ENCODE data around the gene GARIN5B.

GARIN5B gene

DNA sequence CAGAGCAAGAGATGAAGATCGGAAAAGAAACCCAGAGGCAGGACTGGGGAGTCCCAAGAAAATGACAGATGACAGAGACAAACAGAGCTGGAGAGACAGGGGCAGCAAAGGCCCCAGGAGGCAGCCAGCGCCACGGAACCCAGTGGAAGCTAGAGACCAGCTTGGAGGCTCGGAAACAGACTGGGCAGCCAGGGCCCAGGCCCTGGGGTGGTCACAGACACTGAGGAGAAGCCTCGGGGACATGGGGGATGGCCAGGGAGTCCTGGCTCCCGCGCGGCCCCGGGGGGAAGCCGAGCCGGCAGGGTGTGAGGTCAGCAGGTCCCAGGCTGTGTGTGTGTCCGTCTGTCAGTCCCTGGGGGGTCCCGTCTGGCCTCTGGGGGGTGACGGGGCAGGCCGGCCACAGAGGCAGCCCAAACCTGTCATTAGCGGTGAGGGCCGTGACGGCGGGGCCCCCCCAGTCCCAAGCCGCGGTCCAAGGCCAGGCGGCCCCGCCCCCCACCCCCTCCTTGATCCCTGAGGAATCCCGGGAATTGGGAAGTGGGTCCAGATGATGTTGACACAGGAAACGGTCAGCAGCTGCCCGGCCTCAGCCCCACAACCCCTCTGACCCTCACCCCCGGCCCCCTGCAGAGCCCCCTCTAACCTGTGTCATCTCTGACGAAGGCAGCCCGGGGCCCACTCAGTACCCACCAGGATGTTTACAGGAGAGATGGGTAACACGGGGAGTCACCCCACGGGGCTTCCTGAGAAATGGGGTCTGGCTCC lies 11.1 kb upstream of the GARIN5B start:
- intact Hi-C loops (cut with DNase I): no loop called here
- DNase-seq: no peak

DNA sequence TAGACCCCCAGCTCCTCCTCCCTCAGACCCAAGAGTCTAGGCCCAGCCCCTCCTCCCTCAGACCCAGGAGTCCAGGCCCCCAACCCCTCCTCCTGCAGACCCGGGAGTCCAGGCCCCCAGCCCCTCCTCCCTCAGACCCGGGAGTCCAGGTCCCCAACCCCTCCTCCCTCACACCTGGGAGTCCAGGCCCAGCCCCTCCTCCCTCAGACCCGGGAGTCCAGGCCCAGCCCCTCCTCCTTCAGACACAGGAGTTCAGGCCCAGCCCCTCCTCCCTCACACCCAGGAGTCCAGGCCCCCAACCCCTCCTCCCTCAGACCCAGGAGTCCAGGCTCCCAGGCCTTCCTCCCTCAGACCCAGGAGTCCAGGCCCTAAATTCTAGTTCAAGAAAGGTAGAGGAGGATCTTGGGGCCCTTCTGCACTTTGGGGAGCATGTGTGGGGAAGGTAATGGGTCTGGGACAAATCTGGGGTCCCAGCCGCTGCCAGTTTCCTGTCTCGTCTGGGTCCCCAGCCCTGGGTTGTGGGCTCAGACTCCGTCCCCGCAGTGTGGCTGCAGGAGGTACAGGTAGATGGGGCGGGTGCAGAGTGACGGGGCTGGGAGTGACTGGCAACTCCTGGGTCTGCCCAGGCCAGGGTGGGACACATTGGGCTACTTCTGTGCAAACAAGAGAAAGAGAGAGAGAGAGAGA lies 10.4 kb upstream of the GARIN5B start:
- intact Hi-C loops (cut with DNase I): no loop called here
- no peak for DNase-seq

DNA sequence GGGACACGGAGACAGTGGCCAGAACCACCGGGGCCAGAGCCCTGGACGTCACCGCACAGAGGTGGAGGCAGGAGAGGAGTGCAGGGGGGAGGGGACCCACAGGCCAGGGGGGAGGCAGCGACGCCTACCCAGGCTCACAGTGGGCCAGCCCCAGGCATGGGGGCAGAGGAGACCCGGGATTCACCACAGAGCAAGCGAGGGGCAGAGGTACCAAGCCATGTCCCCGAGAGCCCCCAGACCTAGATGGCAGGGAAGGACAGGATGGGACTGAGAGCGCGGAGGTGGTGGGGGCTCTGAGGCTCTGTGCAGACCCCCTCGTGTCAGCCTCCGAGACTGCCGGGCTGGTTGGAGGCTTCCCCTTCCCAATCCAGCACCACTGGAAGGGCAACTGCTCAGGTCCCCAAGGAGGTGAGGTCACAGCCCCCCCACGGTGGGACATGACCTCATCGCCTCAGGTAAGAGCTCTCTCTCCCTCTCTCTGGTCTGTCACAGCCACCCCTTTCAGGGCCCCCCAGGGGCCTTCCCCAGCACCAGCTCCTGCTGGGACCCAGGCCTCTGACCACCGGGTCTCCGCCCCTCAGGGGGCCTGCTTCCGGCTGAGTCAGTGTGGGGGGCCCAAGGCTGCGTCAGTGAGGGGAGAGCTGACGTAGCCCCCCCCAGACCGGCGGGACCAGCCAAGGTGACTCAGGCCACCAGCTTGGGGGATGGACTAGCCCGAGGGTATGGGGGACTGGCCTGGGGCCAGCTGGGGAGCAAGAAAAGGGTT lies 9.4 kb upstream of the GARIN5B start:
- DNase-seq: no peak
- intact Hi-C loops (cut with DNase I): no loop called here

DNA sequence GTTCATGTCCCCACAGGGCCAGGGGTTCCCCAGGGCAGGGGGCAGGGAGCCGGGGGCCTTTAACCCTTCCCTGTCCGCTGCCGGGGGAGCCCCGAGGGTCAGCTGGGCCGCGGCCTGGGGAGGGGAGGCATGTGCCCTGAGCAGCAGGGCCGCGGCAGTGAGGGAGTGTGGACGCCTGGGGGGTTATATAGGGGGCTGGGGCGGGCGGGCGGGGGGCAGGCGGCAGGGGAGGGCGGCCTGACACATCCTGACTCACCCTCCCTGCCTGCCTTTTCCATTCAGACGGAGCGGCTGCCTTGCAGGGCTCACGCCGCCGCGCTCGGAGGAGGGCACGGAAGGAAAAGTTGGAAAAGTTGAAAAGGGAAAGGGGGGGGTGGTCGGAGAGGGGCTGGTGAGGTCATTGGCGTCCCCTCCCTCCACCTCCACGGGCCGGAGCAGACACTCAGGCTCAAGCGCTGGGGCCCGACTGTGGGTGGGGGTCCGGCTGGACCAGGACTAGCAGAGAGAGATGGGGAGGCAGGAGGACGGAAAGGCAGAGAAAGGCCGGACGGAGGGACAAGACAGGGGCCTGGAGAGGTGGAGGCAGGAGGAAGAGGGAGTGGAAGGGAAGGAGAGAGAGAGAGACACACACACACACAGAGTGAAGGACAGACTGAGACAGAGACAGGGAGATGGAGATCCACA lies 7.4 kb upstream of the GARIN5B start, which contains the start of gene IL11:
IL11 (minus strand) TSS at position 159 of the 684 bp plus-strand sequence; CDS start at position 6, 153 bp downstream.
- no peak for DNase-seq
- intact Hi-C loops (cut with DNase I): no loop called here

DNA sequence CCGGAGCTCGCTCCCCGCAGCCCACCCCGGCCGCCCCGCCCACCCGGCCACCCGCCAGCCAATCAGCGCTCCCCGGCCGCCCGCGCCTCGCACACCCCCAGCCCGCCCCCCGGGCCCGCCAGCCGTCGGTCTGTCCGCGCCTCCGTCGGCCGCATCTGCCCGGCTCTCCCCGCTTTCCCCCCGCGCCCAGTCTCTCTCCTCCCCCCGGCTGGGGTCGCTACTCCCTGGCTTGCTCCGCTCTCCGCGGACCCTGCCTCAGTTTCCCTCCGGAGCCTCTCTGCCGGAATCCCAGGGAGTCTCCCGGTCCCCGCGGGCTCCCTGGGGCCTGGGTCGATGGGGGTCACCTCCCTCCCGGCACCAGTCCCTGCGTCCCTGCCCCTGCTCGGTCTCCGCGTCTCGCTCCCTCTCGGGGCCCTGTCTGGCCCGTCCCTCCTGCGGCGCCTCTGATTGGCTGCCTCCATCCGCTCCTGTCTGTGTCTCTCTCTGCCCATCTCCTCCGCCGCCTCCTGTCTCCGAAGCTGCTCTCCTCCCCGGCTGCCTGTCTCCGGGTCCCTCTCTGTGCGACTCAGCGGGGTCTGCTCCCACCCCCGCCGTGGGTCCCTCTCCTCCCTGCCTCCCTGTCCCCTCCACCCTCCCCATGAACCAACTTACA lies 6.7 kb upstream of the GARIN5B start:
- DNase-seq: no peak
- intact Hi-C loops (cut with DNase I): no loop called here

DNA sequence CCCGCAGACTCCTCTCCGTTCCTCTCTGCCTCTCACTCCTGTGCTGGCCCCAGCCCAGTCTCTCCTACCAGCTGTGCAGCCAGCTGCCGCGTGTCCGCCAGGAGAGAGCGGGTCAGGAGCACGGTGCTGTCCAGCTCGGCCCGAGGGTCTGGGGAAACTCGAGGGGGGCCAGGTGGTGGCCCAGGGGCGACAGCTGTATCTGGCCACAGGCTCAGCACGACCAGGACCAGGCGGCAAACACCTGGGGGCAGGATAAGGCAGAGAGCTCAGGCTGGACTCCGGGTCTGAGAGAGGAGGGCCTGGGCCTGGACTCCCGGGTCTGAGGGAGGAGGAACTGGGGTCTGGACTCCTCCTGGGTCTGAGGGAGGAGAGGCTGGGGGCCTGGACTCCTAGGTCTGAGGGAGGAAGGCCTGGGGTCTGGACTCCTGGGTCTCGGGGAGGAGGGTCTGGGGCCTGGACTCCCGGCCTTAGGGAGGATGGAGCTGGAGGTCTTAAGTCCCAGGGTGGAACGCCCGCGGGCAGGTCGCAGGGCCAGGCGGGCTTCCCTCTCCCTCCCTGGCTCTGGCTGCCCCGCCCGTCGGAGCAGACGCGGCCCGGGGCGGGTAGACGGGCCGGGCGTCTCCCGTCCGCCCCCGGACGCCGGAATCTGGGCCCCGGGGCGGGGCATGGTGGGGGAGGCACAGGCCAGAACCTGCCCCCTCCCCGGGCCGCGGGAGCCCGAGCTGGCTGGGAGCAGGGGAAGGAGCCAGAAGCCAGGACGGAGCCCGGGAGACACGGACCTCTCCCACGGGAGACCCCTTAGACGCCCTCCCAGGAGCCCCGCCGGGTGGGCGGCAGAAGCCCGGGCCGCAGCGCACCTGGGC lies 5.9 kb upstream of the GARIN5B start:
- intact Hi-C loops (cut with DNase I): no loop called here
- DNase-seq: no peak

DNA sequence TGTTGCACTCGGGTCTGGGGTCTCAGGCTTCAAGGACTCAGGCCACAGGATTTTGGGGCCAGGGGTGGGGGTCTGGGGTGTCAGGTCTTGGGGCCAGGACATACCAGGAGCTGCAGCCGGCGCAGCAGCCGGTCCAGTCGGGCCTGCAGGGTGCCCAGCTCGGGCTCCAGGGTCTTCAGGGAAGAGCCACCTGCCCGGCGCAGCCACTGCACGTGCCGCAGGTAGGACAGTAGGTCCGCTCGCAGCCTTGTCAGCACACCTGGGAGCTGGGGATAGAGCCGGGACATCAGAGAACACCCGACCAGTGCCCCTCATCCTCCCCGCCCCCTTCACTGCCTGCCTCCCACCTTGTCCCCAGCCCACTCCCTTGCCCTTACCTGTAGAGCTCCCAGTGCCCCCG lies 5.0 kb upstream of the GARIN5B start:
- DNase-seq: no peak
- intact Hi-C loops (cut with DNase I): no loop called here

DNA sequence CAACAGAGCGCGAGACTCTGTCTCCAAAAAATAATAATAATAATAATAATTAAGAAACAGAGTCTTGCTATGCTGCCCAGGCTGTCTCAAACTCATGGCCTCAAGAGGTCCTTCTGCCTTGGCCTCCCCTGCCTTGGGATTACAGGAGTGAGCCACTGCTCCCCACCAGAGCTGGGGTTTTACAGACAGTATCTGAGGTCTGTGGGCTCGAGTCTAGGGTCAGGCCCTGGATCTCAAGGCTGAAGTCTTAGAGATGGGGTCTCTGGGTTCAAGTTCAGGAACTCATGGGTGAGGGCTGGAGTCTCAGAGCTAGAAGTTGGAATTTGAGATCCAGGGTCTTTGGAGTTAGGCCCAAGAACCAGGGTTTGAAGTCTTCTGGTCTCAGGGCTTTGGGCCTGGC lies 3.7 kb upstream of the GARIN5B start:
- DNase-seq: no peak
- intact Hi-C loops (cut with DNase I): no loop called here

DNA sequence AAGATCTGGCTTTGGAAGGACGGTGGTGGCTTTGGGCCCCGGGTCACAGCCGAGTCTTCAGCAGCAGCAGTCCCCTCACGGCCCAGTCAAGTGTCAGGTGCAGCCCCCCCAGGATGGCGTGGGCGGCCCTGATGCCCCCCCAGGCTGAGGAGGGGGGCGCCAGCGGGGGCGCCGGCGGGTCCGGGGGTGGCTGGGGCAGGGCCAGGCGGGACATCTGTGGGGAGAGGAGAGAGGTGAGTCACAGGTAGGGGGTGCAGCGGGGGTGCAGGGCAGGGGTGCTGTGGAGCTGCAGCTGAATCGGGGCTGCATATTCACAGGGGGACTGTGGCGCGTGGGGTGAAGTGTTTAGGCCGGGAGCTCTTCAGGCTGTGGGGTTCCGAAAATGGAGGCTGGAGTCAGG lies 2.9 kb upstream of the GARIN5B start:
- no peak for DNase-seq
- intact Hi-C loops (cut with DNase I): no loop called here

DNA sequence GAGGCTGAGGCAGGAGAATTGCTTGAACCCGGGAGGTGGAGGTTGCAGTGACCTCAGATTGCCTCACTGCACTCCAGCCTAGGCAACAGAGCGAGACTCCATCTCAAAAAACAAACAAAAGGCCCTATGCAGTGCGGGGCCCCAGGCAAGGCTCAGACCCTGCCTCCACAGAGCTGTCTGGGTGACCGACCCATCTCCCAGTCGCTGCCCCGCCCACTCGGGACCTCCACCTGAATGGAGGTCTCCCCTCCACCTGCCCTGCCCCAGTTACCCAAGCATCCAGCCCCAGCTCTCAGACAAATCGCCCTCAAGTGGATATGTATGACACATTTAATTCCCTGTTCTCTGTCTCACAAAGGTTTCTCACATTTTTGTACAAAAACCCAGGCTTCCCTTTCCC lies 2.2 kb upstream of the GARIN5B start:
- intact Hi-C loops (cut with DNase I): no loop called here
- no peak for DNase-seq

DNA sequence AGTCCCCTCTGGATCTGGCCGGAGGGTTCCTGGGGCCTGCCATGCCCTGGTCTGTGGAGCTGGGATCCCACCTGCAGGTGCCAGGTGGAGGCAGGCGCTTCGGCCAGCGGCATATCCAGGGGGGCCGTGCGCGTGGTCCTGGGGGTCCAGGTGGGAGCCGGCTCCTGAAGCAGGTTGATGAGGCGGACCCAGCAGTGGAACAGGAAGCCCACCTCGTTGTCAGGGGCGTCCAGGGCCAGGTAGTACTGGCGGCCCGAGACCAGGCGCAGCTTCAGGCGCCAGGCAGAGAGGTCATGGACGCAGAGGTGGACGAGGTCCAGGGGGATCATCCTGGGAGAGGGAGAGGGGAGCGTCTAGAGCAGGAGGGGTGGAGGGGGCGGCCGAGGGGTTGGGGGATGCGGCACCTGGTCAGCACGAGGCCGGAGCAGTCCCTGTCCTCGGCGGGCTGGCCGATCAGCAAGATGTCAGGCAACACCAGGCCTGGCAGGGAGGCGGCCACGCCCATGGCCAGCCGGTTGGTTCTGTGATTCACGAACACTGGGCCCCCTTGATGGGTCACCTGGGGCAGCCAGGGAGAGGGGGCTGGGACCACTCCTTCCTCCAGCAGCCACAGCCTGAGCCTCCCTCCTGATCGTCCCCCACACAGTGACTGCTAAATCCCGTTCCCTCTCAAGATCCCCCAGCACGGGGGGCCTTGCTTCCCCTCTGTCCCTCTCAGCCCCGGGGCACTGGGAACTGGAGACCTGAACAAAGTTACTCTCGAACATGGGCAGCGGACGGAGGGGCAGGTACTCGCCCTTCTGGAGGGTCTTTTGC lies 678 bp downstream of the GARIN5B start:
- no peak for DNase-seq
- intact Hi-C loops (cut with DNase I): no loop called here

DNA sequence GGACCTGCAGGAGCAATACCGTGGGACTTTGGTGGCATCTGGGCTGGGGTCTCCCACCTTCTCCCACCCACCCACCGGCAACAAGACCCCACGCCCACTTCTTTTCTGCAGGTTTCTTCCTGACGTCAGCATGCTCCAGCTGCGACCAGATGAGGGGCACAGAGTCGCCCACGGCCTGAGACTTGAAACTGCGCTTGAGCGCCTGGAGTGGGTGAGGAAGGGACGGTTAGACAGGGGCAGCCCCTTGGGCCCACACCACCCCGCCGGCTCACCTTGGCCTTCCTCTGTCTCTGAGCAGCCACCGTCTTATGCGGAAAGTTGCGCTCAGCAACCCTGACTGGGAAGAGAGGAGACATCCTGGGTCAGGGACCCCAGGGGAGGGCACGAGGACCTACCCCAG lies 2.2 kb downstream of the GARIN5B start:
- intact Hi-C loops (cut with DNase I): no loop called here
- no peak for DNase-seq

DNA sequence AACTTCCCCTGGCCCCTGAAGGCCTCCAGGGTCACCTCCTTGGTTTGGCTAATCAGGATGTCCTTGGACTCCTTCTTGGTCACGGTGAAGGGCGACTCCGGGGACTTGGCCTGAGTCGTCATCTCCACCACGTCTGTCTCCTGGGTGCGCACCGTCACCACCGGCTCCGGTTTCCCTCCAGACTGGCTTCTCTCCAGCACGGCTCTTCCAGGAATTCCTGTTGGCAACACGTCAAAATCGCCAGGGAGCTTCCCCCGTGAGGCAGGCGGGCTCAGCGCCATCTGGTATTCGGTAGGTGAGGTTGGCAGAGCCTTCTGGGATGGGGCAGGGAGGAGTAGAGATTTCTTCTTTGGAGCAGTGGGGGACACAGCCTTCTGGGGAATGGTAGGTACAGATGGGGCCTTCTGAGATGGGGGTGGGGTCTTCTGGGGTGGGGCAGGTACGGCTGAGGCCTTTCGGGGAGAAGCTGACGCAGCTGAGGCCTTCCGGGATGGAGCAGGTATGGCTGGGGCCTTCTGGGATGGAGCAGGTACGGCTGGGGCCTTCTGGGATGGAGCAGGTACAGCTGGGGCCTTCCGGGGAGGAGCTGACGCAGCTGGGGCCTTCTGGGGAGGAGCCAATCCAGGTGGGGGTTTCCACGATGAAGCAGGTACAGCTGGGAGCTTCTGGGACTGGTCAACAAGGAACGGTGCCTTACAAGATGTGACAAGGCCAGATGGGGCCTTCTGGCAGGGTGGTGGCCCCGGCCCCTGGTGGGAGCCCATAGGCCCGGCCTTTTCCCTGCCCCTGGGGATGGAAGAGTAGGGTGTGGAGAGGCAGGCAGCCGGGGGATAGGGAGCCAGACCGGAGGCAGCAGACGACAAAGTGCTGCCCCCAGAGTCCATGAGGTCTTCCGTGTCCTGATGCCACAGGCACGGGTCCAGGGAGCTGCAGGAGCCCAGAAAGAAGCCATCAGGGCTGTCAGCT lies 3.8 kb downstream of the GARIN5B start:
- intact Hi-C loops (cut with DNase I): no loop called here

DNA sequence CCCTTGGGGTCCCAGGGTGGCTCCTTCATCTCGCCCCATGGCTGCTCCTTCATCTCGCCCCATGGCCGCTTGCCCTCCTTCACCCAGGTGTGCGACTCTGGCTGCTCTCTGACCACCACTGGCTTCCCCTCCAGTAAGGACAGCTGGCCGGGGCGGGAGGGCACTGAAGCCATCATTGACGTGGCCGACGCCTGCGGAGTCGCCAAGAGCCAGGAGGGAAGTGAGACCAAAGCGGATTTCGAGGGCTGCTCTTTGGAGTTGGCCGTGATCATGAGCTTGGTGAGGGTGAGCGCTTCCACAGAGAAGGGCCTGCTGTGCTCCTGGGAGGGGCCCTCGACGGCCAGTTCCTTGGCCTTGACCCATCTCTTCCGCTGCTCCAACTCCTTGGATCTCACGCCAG lies 4.6 kb downstream of the GARIN5B start:
- DNase-seq: no peak
- intact Hi-C loops (cut with DNase I): no loop called here

More for the DNA sequence above, 3.8 kb downstream of the GARIN5B start:
- DNase-seq: no peak

DNA sequence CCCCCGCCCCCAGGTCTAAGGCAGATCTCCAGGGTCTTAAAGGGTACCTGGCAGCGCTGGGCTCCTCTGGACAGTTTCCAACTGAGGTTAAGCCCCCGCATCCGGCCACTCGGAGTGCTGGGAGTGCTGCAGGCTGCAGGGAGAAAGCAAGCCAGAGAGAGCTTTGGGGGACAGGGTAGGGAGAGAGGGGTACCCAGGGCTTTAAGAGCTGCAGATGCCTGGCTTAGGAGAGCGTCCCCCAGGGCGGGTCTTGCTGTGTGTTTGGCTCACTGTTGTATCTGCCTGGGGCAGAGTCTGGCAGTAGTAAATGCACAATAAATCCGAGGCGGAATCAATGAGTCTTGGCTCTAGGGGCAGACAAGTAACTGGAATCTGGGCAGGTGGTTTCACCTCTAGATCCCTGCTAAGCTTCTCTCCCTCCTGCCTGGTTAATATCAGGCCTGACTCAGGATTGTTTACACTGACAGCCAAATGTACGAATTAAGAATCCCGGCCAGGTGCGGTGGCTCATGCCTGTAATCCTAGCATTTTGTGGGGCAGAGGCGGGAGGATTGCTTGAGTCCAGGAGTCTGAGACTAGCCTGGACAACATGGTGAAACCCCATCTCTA lies 7.7 kb downstream of the GARIN5B start:
- DNase-seq: no peak
- intact Hi-C loops (cut with DNase I): no loop called here

Data from head of caudate nucleus (tissue), 42 donors.